Measurements from ENCODE around the gene ZNF658.
"Not testable (repeated sequence)": the region's sequence is repeated elsewhere in the genome, so short reads cannot be mapped to it uniquely, and the experiment has no call there.

ZNF658 gene

GRCh38 chr9:66900490-66901131 is at the start of gene ZNF658:
TSS of gene ZNF658 (plus strand) at chr9:66900725. CDS start at chr9:66903562, 2,837 bp downstream.
- DNase-seq (ENCODE audit: low read depth): peak; percentile 37

DNA sequence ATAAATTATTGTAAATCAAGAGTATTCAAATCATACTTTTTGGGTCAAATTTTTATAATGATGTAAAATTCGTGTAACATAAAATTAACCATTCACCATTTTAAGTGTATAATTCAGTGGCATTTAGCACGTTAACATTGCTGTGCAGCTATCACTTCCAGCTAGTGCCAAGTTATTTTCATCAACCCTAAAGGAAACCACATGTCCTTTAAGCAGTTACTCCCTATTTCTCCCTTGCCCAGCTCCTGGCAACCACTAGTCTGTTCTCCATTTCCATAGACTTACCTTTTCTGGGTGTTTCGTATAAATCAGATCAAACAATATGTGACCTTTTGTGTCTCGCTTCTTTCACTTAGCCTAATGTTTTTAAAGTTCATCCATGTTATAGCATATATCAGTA is 38.8 kb upstream of the ZNF658 start:
- DNase-seq (ENCODE audit: low read depth): not testable (repeated sequence)

DNA sequence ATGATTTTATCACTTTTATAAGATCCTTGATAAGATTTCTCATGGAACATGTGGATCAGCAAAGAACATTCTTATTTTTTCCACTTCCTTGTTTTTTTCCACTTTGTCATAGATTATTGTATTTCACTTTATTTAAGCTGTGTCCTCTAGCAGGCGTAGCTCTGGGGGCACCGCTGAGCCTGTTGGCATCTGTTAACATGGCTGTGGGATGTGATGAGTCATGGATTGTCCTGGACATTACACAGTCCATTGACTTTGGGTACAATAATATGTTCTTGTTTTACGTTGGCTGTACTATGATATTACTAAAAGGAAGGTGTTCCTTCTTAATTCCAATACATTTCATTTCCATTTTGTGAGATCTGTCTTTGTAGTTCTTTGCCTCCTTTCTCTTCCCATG is 31.9 kb upstream of the ZNF658 start:
- not testable (repeated sequence) for DNase-seq (ENCODE audit: low read depth)

- not testable (repeated sequence) for DNase-seq (ENCODE audit: low read depth)
Observed at GRCh38 chr9:66880605-66881004, 19.9 kb upstream of the ZNF658 start.

DNA sequence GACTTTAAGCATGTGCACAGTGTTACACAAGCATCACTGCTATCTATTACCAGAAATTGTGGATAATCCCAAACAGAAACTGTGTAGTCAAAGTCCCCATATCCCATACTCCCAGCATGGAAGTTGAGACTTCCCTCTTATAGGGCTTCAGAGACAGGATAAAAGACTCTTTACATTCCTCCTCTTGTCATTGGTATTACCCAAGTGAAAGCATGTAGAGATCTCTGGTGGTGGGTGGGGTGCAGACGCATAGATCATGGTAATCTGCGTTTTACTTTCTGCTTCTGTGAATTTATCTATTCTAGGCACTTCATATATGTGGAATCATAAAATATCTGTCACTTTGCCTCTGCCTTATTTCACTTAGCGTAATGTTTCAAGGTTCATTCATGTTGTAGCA is 18.7 kb upstream of the ZNF658 start:
- not testable (repeated sequence) for DNase-seq (ENCODE audit: low read depth)

GRCh38 chr9:66890334-66890733 is 10.2 kb upstream of the ZNF658 start:
- DNase-seq (ENCODE audit: low read depth): not testable (repeated sequence)

GRCh38 chr9:66901141-66901540 is 616 bp downstream of the ZNF658 start:
- not testable (repeated sequence) for DNase-seq (ENCODE audit: low read depth)

DNA sequence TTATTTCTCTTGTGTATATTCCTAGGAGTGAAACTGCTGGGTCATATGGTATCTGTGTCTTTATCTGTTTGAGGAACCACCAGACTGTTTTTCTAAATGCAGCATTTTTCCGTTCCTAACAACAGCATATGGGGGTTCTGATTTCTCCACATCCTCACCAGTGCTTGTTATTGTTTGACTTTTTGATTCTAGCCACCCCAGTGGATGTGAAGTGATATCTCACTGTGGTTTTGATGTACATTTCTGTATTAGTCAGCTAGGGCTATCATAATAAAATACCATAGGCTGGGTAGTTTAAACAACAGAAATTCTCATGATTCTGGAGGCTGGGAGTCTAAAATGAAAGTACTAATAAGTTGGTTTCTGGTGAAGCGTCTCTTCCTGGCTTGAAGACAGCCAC is 9.0 kb downstream of the ZNF658 start:
- DNase-seq (ENCODE audit: low read depth): not testable (repeated sequence)

DNA sequence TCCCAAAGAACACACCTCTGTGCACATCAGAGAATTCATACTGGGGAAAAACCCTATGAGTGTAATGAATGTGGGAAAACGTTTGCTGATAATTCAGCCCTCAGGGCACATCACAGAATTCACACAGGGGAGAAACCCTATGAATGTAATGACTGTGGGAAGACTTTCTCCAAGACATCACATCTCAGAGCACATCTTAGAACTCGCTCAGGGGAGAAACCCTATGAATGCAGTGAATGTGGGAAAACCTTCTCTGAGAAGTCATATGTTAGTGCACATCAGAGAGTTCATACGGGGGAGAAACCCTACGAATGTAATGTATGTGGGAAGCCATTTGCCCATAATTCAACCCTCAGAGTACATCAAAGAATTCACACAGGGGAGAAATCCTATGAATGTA is 19.5 kb downstream of the ZNF658 start:
- DNase-seq (ENCODE audit: low read depth): not testable (repeated sequence)

DNA sequence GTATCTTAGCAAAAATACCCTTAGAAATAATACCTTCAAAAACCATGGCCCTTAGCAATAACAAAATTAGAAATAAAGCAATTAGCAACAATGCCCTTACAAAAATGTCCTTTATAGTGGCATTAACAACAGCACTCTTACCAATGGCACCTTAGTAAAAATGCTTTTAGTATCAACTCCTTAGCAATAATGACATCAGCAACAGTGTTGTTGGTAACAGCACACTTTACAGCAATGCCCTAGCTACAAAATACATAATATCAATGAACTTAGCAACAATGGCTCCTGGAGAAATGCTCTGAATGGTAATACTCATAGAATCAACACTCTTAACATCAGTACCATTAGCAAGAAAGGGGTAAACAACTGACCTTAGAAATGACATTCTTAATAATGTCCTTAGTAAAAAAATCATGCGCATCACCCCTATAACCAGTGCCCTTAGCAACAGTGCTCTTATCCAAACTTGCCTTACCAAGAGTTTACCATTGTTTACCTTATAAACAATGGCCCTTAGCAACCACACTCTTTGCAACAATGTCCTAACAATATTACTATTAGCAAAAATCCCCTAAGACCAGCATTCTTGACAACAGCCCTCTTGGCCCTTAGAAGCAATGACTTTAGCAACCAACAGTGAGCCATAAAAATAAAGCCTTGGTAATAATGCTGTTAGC is 35.8 kb downstream of the ZNF658 start:
- not testable (repeated sequence) for DNase-seq (ENCODE audit: low read depth)

DNA sequence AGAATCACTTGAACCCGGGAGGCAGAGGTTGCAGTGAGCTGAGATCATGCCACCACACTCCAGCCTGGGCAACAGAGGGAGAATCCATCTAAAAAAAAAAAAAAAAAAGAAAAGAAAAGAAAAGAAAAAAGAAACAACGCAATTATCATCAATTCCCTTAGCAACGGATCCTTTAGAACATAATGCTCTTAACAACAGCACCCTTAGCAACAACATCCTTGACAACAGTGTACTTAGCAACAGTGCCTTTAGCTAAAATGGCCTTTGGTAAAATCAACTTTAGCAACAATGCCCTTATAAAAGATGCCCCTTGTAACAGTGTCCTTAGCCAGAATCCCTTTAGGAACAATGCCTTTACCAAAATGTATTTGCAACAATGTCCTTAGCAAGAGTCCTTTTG is 37.1 kb downstream of the ZNF658 start:
- DNase-seq (ENCODE audit: low read depth): not testable (repeated sequence)

- not testable (repeated sequence) for DNase-seq (ENCODE audit: low read depth)
Observed at GRCh38 chr9:66938322-66938721, 37.8 kb downstream of the ZNF658 start.

DNA sequence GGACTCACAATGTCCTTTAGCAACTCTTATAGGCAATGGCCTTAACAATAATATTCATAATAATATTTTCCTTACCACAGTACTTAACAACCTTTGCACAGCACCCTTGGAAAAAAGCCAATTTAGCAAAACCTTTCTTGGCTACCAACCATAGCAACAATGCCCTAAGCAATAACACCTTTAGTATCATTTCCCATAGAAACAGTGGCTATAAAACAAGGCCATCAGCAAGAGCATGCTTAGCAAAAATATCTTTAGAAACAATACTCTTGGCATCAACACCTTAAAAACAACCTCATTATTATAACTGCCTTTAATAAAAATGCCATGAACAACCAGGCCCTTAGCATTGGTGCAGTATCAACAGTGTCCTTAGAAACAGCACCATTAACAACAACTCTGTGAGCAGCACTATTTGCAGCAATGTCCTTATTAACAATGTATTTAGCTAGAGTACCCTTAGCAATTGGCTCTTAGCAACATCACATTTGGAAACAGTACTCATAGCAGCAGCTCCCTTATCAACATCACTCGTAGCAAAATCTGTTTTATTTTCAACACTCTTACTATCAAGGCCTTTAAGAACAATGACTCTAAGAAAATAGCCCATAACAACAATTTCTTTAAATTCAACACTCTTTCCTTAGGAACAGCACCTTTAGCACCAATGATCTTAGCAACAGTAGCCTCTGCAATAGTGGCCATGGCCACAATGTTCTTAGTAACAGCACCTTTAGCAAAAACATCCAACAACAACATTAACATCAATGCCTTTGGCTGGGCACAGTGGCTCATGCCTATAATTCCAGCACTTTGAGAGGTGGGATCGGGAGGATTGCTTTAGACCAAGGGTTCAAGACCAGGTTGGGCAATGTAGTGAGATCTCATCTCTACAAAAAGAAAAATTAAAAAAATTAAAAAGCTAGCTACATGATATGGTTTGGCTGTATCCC is 39.6 kb downstream of the ZNF658 start:
- DNase-seq (ENCODE audit: low read depth): not testable (repeated sequence)

DNA sequence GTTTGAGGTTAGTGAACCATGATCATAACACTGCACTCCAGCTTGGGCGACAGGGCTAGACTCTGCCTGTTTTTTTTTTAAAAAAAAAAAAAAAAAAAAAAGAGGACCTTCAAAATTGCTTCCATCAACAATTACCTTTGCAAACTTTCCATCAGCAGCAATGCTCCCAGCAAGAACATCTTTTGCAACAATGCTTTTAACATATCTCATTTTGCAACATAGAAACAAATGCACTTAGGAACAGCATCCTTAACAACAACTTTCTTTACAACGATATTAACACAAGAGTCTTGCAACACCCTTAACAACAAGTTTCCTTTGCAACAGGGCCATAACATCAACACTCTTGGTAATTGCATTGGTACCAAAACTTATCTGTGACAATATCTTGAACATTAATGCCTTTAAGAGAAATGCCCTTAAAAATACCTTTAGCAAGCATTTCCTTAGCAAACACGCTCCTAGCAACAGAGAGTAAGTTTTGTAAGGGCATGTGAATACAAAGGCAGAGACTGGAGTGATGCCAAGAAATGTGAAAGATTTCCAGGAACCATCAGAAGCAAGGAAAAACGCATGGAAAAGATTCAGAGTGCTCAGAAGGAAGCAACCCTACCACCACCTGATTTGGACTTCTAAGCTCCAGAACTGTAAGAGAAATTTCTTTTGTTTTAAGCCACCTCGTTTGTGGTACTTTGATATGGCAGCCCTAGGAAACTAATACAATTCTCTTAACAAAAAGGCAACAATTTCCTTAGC is 42.1 kb downstream of the ZNF658 start:
- not testable (repeated sequence) for DNase-seq (ENCODE audit: low read depth)

DNA sequence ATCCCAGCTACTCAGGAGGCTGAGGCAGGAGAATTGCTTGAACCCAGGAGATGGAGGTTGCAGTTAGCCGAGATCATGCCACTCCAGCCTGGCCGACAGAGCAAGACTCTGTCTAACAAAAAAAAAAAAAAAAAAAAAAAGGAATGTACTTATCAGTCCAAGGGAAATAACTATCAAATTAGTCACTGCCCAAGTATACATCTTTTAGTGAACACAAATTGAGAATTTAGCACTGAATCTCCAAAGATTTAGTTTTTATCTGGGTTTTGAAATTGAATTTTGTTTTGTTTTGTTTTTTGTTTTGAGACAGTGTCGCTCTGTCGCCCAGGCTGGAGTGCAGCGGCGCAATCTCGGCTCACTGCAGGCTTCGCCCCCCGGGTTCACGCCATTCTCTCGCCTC is 52.1 kb downstream of the ZNF658 start:
- DNase-seq (ENCODE audit: low read depth): not testable (repeated sequence)

Measured in GM04503 (cell line).